Measurements from ENCODE around the gene U2AF1L4. TPM values are rescaled to one million over a fixed set of nuclear protein-coding genes. Genes with fewer than 3 reads are reported as not detected.
A peak's percentile ranks its signal among the peaks of the same experiment; 100 is the strongest.
"Not testable (repeated sequence)": the region's sequence is repeated elsewhere in the genome, so short reads cannot be mapped to it uniquely, and the experiment has no call there.

The U2AF1L4 gene
- total RNA-seq, 2 donors from 2014 or later, result 14.9 to 18.7 TPM

- H3K9ac ChIP-seq (ENCODE audit: low read depth in 2 of 2, low read length in 2 of 2), result peak overlapping the region in 1 of 2 donors; percentile 19
- no peaks in the 10 kb centered on the region for H3K9me3 ChIP-seq
- no peak overlapping the region for H3K27ac ChIP-seq
- DNase-seq, result no peak
- H3K36me3 ChIP-seq, result no peaks in the 10 kb centered on the region
- intact Hi-C loops (cut with DNase I), result no loop called here
- TF ChIP-seq, protein P1, sequence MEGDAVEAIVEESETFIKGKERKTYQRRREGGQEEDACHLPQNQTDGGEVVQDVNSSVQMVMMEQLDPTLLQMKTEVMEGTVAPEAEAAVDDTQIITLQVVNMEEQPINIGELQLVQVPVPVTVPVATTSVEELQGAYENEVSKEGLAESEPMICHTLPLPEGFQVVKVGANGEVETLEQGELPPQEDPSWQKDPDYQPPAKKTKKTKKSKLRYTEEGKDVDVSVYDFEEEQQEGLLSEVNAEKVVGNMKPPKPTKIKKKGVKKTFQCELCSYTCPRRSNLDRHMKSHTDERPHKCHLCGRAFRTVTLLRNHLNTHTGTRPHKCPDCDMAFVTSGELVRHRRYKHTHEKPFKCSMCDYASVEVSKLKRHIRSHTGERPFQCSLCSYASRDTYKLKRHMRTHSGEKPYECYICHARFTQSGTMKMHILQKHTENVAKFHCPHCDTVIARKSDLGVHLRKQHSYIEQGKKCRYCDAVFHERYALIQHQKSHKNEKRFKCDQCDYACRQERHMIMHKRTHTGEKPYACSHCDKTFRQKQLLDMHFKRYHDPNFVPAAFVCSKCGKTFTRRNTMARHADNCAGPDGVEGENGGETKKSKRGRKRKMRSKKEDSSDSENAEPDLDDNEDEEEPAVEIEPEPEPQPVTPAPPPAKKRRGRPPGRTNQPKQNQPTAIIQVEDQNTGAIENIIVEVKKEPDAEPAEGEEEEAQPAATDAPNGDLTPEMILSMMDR (IDR thresholded peaks at IDR 0.05), result no peak
- no peaks in the 10 kb centered on the region for H3K4me1 ChIP-seq
- peak overlapping the region; percentile 88 for H3K4me3 ChIP-seq
- no peaks in the 10 kb centered on the region for H3K27me3 ChIP-seq
These were observed 29.8 kb upstream of the U2AF1L4 start for GRCh38 chr19:35775046-35775297.

DNA sequence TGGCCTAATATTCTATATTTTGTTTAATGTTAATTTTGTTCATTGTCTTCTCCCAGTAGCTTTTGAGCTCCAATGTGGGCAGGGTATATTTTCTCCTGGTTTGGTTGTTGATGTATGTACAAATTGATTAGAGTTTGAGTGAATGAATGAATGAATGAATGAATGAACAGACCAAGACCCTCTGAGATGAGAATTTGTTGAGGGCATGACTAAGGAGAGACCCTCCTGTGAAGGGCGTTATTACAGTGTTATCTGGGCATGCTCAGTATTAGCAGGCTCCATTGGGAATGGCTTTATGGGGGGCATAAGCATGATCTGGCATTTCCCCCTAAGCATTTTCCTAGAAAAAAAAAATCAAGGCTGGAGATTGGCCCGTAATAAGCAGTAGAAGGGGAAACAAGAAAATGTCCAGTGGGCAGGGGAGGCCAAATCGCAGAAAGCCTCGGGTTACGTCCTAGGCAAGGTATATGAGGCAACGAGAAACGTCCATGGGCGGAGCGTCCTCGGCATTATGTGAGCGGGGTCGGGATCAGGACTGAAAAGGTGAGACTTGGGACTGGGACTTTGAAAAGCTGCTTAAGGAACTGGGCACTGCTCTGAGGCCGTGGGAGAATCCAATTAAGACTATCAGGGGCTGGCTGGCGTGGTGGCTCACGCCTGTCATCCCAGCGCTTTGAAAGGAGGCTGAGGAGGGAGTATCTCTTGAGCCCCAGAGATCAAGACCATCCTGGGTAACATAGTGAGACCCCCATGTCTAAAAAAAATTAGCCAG lies 29.2 kb upstream of the U2AF1L4 start:
- no peaks in the 10 kb centered on the region for H3K4me1 ChIP-seq
- H3K9ac ChIP-seq (ENCODE audit: low read depth in 2 of 2, low read length in 2 of 2), result peak overlapping the region; percentile 19 to 43
- intact Hi-C loops (cut with DNase I), result no loop called here
- TF ChIP-seq, protein P1 (IDR thresholded peaks at IDR 0.05), result no peak
- H3K9me3 ChIP-seq, result no peaks in the 10 kb centered on the region
- H3K27ac ChIP-seq, result no peak overlapping the region
- peak overlapping the region; percentile 88 for H3K4me3 ChIP-seq
- H3K36me3 ChIP-seq, result no peaks in the 10 kb centered on the region
- no peaks in the 10 kb centered on the region for H3K27me3 ChIP-seq
- DNase-seq, result no peak

- H3K27ac ChIP-seq, result no peak overlapping the region
- H3K4me1 ChIP-seq, result no peaks in the 10 kb centered on the region
- no peak overlapping the region for H3K9ac ChIP-seq (ENCODE audit: low read depth in 2 of 2, low read length in 2 of 2)
- H3K27me3 ChIP-seq, result no peaks in the 10 kb centered on the region
- TF ChIP-seq, protein P1 (IDR thresholded peaks at IDR 0.05), result no peak
- intact Hi-C loops (cut with DNase I), result no loop called here
- no peak overlapping the region for H3K4me3 ChIP-seq
- no peaks in the 10 kb centered on the region for H3K9me3 ChIP-seq
- H3K36me3 ChIP-seq, result no peaks in the 10 kb centered on the region
- DNase-seq, result no peak
These were observed 28.0 kb upstream of the U2AF1L4 start for GRCh38 chr19:35773020-35773806.

GRCh38 chr19:35772362-35772761 lies 27.1 kb upstream of the U2AF1L4 start:
- intact Hi-C loops (cut with DNase I); H3K4me3 ChIP-seq; H3K4me1 ChIP-seq; H3K9ac ChIP-seq (ENCODE audit: low read depth in 2 of 2, low read length in 2 of 2); DNase-seq; H3K9me3 ChIP-seq; H3K36me3 ChIP-seq; H3K27ac ChIP-seq; H3K27me3 ChIP-seq: not testable (repeated sequence)

DNA sequence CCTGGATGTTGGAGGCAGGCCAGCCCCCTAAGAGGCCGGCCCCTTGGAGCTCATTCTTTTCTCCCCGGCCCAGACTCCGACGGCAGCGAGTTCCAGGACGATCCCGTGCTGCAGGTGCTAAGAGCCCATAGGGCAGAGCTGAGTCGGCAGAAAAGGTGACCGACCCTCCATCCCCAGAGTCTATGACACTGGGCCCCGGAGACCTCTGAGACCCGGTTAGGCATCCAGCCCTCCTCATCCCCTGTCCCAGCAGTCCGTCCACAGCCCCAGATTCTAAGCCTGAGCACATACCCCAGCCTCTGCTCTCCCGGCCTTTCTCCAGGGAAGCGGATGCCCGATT lies 22.8 kb upstream of the U2AF1L4 start:
- TF ChIP-seq, protein P1 (IDR thresholded peaks at IDR 0.05), result no peak

More for the DNA sequence above, 22.8 kb upstream of the U2AF1L4 start:
- H3K4me1 ChIP-seq, result no peaks in the 10 kb centered on the region
- no peaks in the 10 kb centered on the region for H3K36me3 ChIP-seq
- H3K27me3 ChIP-seq, result no peaks in the 10 kb centered on the region
- H3K27ac ChIP-seq, result no peak overlapping the region
- H3K9ac ChIP-seq (ENCODE audit: low read depth in 2 of 2, low read length in 2 of 2), result no peak overlapping the region
- DNase-seq, result no peak
- H3K4me3 ChIP-seq, result no peak overlapping the region
- intact Hi-C loops (cut with DNase I), result no loop called here
- H3K9me3 ChIP-seq, result no peaks in the 10 kb centered on the region
